Measurements from ENCODE around the gene TMEM39A.

Gene TMEM39A

GRCh38 chr3:119463171-119464169 lies at the start of gene TMEM39A:
TSS of gene TMEM39A (minus strand) at chr3:119463615. CDS start at chr3:119462074, 1,541 bp downstream.
- DNase-seq (ENCODE audit: low read depth, low spot score) = peak; percentile 100

GRCh38 chr3:119510690-119511089 lies 47.3 kb upstream of the TMEM39A start:
- DNase-seq (ENCODE audit: low read depth, low spot score) = no peak

GRCh38 chr3:119508172-119508845 lies 44.9 kb upstream of the TMEM39A start:
- no peak for DNase-seq (ENCODE audit: low read depth, low spot score)

- no peak for DNase-seq (ENCODE audit: low read depth, low spot score)
Measured at GRCh38 chr3:119507404-119507803, 44.0 kb upstream of the TMEM39A start.

GRCh38 chr3:119506631-119507030 lies 43.2 kb upstream of the TMEM39A start:
- DNase-seq (ENCODE audit: low read depth, low spot score) = no peak

GRCh38 chr3:119500901-119501300 lies 37.5 kb upstream of the TMEM39A start:
- peak; percentile 18 for DNase-seq (ENCODE audit: low read depth, low spot score)

- DNase-seq (ENCODE audit: low read depth, low spot score) = no peak
Measured at GRCh38 chr3:119500265-119500664, 36.9 kb upstream of the TMEM39A start.

- DNase-seq (ENCODE audit: low read depth, low spot score) = peak; percentile 98
Measured at GRCh38 chr3:119498186-119499011, 35.0 kb upstream of the TMEM39A start, which contains the start of gene TIMMDC1. TSS of gene TIMMDC1 (plus strand) at chr3:119498547. CDS start at chr3:119498734, 187 bp downstream.

- peak; percentile 48 for DNase-seq (ENCODE audit: low read depth, low spot score)
Measured at GRCh38 chr3:119497820-119498185, 34.4 kb upstream of the TMEM39A start.

- DNase-seq (ENCODE audit: low read depth, low spot score) = no peak
Measured at GRCh38 chr3:119494597-119494996, 31.2 kb upstream of the TMEM39A start.

- no peak for DNase-seq (ENCODE audit: low read depth, low spot score)
Measured at GRCh38 chr3:119492810-119493209, 29.4 kb upstream of the TMEM39A start.

GRCh38 chr3:119492128-119492527 lies 28.7 kb upstream of the TMEM39A start:
- DNase-seq (ENCODE audit: low read depth, low spot score) = no peak

- DNase-seq (ENCODE audit: low read depth, low spot score) = no peak
Measured at GRCh38 chr3:119490153-119490552, 26.7 kb upstream of the TMEM39A start.

- DNase-seq (ENCODE audit: low read depth, low spot score) = no peak
Measured at GRCh38 chr3:119485563-119485962, 22.1 kb upstream of the TMEM39A start.

GRCh38 chr3:119483101-119483500 lies 19.7 kb upstream of the TMEM39A start:
- no peak for DNase-seq (ENCODE audit: low read depth, low spot score)

- DNase-seq (ENCODE audit: low read depth, low spot score) = no peak
Measured at GRCh38 chr3:119481079-119481478, 17.7 kb upstream of the TMEM39A start.

GRCh38 chr3:119470866-119471265 lies 7.5 kb upstream of the TMEM39A start:
- no peak for DNase-seq (ENCODE audit: low read depth, low spot score)

GRCh38 chr3:119469418-119470189 lies 6.2 kb upstream of the TMEM39A start:
- no peak for DNase-seq (ENCODE audit: low read depth, low spot score)

- DNase-seq (ENCODE audit: low read depth, low spot score) = no peak
Measured at GRCh38 chr3:119468041-119468440, 4.6 kb upstream of the TMEM39A start.

- no peak for DNase-seq (ENCODE audit: low read depth, low spot score)
Measured at GRCh38 chr3:119457246-119457645, 6.2 kb downstream of the TMEM39A start.

GRCh38 chr3:119456469-119456868 lies 6.9 kb downstream of the TMEM39A start:
- DNase-seq (ENCODE audit: low read depth, low spot score) = no peak

Measured in astrocyte of the hippocampus (primary cell).